Thoracic aorta (tissue), 2 donors: ENCODE measurements around the gene MS4A4E. TPM values are rescaled to one million over a fixed set of nuclear protein-coding genes. Genes with fewer than 3 reads are reported as not detected.
"Not testable (repeated sequence)": the region's sequence is repeated elsewhere in the genome, so short reads cannot be mapped to it uniquely, and the experiment has no call there.

Experiments used
- ATAC-seq: fragments of 150-250 bp; one replicate; pipeline ENCODE4 v1.8.0; 2017; ENCODE audit warnings: low read depth; ENCODE audit not compliant: insufficient number of reproducible peaks, low FRiP score
- DNase-seq: peaks from one replicate; pipeline ENCODE4 v3.0.0-alpha.2; 2020; ENCODE audit warnings: low spot score
- H3K27ac ChIP-seq, 2 donors: fragments of 200-600 bp; sonication (generic); 1 replicate in 1 of 2; 2 replicates in 1 of 2; pipeline ENCODE4 v1.5.1; 2016; ENCODE audit warnings: mild to moderate bottlenecking in 2 of 2, moderate library complexity in 2 of 2
- H3K27me3 ChIP-seq: fragments of 200-600 bp; sonication (generic); replicated peaks from 2 replicates; pipeline ENCODE4 v1.6.0; 2016; ENCODE audit warnings: mild to moderate bottlenecking; ENCODE audit not compliant: insufficient read depth
- H3K36me3 ChIP-seq: fragments of 200-600 bp; sonication (generic); one replicate; pipeline ENCODE4 v1.5.1; 2016
- H3K4me1 ChIP-seq, 2 donors: fragments of 200-600 bp; sonication (generic); 1 replicate in 1 of 2; 2 replicates in 1 of 2; pipeline versions ENCODE4 v1.5.1 to v1.6.0; 2016; ENCODE audit warnings: low read depth in 2 of 2, mild to moderate bottlenecking in 1 of 2; ENCODE audit not compliant: control insufficient read depth in 1 of 2
- H3K4me3 ChIP-seq: fragments of 200-600 bp; sonication (generic); 2 replicates; pipeline ENCODE4 v1.5.1; 2016; ENCODE audit warnings: mild to moderate bottlenecking
- H3K9me3 ChIP-seq: fragments of 200-600 bp; sonication (generic); 2 replicates; pipeline ENCODE4 v1.5.1; 2016
- total RNA-seq, 2 donors: library from RNA; depleted of rRNA; stranded (reverse); fragments of >200 nt; gene quantifications; one replicate each; pipeline versions ENCODE4 v1.1.0 to v1.2.3, GENCODE V29; 2016
- TF ChIP-seq, protein P1 (sequence below): fragments of 200-600 bp; sonication (generic); IDR thresholded peaks from one replicate; pipeline ENCODE4 v1.5.1; 2019; ENCODE audit warnings: antibody characterized with exemption

MS4A4E gene
- total RNA-seq, 2 donors from 2014 or later: 1.1 to 13.9 TPM

DNA sequence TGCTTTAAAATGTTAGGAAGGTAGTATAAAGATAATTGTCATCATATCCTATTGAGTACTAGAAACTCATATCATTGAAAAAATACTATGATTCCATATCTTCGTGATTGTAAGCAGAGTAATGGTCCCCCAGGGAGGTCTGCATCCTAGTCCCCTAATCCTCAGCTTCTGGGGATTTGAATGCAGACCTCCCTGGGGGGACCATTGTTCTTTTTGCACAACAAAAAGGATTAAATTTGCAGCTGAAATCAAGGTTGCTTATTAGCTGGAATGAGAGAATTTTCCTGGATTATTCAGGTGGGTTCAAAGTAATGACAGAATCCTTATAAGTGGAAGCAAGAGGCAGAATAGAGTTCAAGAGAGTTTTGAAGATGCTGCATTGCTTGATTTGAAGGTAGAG, 34.0 kb downstream of the MS4A4E start:
- no peaks in the 10 kb centered on the region for H3K4me1 ChIP-seq

GRCh38 chr11:60208146-60208895, 34.6 kb downstream of the MS4A4E start:
- Histone ChIP-seq H3K27me3 (no peaks in the 10 kb centered on the region), H3K36me3 (no peaks in the 10 kb centered on the region), H3K9me3 (no peaks in the 10 kb centered on the region), H3K27ac (no peak overlapping the region), H3K4me3 (no peak overlapping the region), H3K4me1 (no peaks in the 10 kb centered on the region)
- DNase-seq (no peak), ATAC-seq (no peak)
- TF ChIP-seq, protein P1, sequence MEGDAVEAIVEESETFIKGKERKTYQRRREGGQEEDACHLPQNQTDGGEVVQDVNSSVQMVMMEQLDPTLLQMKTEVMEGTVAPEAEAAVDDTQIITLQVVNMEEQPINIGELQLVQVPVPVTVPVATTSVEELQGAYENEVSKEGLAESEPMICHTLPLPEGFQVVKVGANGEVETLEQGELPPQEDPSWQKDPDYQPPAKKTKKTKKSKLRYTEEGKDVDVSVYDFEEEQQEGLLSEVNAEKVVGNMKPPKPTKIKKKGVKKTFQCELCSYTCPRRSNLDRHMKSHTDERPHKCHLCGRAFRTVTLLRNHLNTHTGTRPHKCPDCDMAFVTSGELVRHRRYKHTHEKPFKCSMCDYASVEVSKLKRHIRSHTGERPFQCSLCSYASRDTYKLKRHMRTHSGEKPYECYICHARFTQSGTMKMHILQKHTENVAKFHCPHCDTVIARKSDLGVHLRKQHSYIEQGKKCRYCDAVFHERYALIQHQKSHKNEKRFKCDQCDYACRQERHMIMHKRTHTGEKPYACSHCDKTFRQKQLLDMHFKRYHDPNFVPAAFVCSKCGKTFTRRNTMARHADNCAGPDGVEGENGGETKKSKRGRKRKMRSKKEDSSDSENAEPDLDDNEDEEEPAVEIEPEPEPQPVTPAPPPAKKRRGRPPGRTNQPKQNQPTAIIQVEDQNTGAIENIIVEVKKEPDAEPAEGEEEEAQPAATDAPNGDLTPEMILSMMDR: no peak

More for the DNA sequence above, 34.0 kb downstream of the MS4A4E start:
- Histone ChIP-seq H3K27me3 (no peaks in the 10 kb centered on the region), H3K9me3 (no peaks in the 10 kb centered on the region), H3K27ac (no peak overlapping the region), H3K4me3 (no peak overlapping the region), H3K36me3 (no peaks in the 10 kb centered on the region)
- ATAC-seq: no peak
- TF ChIP-seq, protein P1: no peak
- no peak for DNase-seq

- Histone ChIP-seq H3K9me3 (no peaks in the 10 kb centered on the region), H3K4me3 (no peak overlapping the region), H3K4me1 (no peaks in the 10 kb centered on the region), H3K36me3 (no peaks in the 10 kb centered on the region), H3K27ac (no peak overlapping the region), H3K27me3 (no peaks in the 10 kb centered on the region)
- DNase-seq: no peak
- ATAC-seq: no peak
- TF ChIP-seq, protein P1: no peak
Observed at GRCh38 chr11:60206616-60207015, 36.3 kb downstream of the MS4A4E start.

DNA sequence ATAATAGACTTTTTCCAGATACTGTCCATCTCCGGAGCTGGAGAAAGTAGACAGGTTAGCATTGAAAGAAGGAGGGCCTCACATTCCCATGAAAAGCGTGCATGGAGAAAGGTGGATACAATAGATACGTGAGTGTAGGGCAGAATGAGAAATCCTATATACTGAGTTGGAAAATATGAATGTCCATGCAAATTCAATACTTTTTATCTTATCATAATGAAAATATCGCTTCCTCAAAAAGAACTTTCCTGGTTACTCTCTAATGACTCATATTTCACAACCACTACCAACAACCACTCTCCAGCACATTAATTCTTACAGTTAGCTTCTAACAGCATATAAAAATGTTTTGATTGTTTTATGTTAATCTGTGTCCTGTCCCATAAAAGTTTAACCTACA, 38.0 kb downstream of the MS4A4E start:
- TF ChIP-seq, protein P1: no peak
- Histone ChIP-seq H3K4me1 (no peaks in the 10 kb centered on the region), H3K36me3 (no peaks in the 10 kb centered on the region), H3K4me3 (no peak overlapping the region), H3K9me3 (no peaks in the 10 kb centered on the region), H3K27ac (no peak overlapping the region), H3K27me3 (no peaks in the 10 kb centered on the region)
- DNase-seq (no peak), ATAC-seq (no peak)

- H3K27ac ChIP-seq, ATAC-seq, H3K9me3 ChIP-seq, H3K36me3 ChIP-seq, H3K27me3 ChIP-seq, H3K4me1 ChIP-seq, H3K4me3 ChIP-seq, DNase-seq: not testable (repeated sequence)
Observed at GRCh38 chr11:60201334-60201733, 41.6 kb downstream of the MS4A4E start.

DNA sequence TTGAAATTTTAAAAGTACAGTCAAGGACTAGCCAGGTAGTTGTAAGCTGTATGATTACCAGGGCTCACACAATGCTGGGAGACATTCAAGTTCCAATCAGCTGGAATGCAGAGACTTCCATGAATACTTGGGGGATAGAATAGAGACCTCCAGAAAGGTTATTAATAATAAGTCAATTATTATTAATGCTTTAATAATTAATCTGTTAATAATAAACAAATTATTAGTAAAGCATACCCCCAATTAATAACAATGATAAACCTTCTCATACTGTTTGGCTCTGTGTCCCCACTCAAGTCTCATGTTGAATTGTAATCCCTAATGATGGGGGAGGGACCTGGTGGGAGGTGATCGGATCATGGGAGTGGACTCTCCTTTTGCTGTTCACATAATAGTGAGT, 45.5 kb downstream of the MS4A4E start:
- ATAC-seq (no peak), DNase-seq (no peak)
- Histone ChIP-seq H3K9me3 (no peaks in the 10 kb centered on the region), H3K4me3 (no peak overlapping the region), H3K36me3 (no peaks in the 10 kb centered on the region), H3K27me3 (no peaks in the 10 kb centered on the region), H3K27ac (no peak overlapping the region), H3K4me1 (no peaks in the 10 kb centered on the region)
- TF ChIP-seq, protein P1: no peak
